Suprapubic skin (tissue), 3 donors: ENCODE data around the gene TEX53.

Experiments
- EP300 ChIP-seq: sonication (generic); formaldehyde crosslinking; IDR thresholded peaks from one replicate; pipeline ENCODE4 v1.6.1; 2017; ENCODE audit warnings: antibody characterized with exemption
- POLR2A ChIP-seq, 2 donors: fragments of 450-650 bp; IDR thresholded peaks; one replicate each; pipeline ENCODE4 v1.6.1; 2017; ENCODE audit warnings: antibody characterized with exemption in 2 of 2, mild to moderate bottlenecking in 2 of 2, moderate library complexity in 2 of 2
- TF ChIP-seq, protein P1 (sequence below), 2 donors: fragments of 200-600 bp in 1 of 2; fragments of 450-650 bp in 1 of 2; sonication (generic) in 1 of 2; IDR thresholded peaks; one replicate each; pipeline ENCODE4 v1.5.1; 2016 to 2019; ENCODE audit warnings: antibody characterized with exemption in 2 of 2, mild to moderate bottlenecking in 1 of 2, moderate library complexity in 1 of 2

DNA sequence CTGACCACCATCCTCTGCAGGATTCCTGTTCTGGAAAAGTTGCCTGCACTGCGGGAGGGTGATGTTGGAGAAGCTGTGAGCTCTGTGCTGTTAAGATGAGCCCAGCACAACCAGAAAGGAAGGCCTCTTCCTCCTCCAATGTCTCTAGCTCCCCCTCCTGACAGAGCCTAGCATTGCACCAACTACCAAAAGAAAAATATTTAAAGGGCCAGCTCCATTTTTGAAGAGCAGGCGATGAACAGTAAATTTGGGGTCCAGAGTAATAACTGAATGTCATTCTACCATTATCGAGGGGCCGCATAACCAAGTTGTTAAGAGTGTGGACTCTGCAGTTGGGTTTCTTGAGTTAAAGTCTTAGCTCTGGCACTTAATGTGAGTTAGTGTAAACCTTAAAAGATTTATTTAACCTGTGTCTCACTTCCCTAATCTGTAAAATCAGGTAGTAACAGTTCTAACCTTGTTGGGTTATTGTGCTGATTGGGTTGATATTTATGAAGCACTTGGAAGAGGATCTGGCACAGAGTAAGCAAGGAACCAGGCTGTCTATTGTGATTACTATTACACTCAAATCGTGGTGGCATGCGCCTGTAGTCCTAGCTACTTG is 3.9 kb downstream of the TEX53 start:
- TF ChIP-seq, protein P1, sequence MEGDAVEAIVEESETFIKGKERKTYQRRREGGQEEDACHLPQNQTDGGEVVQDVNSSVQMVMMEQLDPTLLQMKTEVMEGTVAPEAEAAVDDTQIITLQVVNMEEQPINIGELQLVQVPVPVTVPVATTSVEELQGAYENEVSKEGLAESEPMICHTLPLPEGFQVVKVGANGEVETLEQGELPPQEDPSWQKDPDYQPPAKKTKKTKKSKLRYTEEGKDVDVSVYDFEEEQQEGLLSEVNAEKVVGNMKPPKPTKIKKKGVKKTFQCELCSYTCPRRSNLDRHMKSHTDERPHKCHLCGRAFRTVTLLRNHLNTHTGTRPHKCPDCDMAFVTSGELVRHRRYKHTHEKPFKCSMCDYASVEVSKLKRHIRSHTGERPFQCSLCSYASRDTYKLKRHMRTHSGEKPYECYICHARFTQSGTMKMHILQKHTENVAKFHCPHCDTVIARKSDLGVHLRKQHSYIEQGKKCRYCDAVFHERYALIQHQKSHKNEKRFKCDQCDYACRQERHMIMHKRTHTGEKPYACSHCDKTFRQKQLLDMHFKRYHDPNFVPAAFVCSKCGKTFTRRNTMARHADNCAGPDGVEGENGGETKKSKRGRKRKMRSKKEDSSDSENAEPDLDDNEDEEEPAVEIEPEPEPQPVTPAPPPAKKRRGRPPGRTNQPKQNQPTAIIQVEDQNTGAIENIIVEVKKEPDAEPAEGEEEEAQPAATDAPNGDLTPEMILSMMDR (IDR thresholded peaks at IDR 0.05), result peak; percentile 69 to 90
- no peak for TF ChIP-seq EP300
- no peak for TF ChIP-seq POLR2A (IDR thresholded peaks at IDR 0.05)
